CMK (cell line): Measurements from ENCODE around the gene KCNN2.

Experiments
- DNase-seq: peaks from one replicate; pipeline ENCODE4 v3.0.0-alpha.2; 2010; ENCODE audit warnings: low read depth

KCNN2 gene

GRCh38 chr5:114544561-114544960 lies 182.7 kb downstream of the KCNN2 start:
- DNase-seq, result no peak
